G401.6 (cell line): Measurements from ENCODE around the gene SMYD2.

Experiments
- FAIRE-seq: peaks from 2 replicates; lab custom pipeline; 2012; peaks lifted over from hg19 to GRCh38; lab: Jason Lieb, UNC

SMYD2 gene

DNA sequence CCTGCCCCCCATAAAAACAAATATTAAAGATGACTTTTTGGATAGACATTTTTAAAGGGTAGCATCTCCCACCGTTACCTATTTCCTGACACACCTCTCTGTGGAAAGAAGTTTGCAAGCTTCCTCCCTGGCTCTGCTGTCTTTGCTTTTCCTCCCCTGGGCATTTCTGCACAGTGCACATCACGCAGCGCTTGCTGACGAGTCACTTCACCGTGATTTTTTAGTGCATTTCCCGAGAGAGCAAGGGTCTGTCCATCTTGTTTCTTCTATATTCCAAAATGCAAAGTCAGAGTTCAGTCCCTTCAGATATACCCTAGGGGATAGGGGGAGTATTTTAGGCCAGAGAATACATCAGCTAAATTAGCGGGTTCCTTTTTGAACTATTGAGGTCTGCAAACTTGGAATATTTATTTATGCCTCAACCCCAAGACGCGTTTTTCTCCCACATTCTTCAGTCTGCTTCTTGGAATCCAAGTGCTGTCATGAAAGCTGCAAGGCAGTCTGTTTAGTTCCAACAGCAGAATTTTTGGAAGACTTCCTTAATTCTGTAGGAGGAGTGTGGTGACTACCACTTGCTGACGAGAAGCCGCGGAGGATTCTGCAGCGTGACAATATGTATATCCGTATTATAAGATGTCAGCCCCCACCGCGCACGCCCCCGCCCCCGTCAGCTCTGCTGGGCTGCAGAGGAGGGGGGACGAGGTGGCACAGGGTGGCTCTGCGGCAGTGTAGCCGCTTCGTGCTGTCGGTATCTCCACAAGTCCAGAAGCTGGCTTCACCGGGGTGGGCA is 22.4 kb downstream of the SMYD2 start:
- FAIRE-seq, result no peak

DNA sequence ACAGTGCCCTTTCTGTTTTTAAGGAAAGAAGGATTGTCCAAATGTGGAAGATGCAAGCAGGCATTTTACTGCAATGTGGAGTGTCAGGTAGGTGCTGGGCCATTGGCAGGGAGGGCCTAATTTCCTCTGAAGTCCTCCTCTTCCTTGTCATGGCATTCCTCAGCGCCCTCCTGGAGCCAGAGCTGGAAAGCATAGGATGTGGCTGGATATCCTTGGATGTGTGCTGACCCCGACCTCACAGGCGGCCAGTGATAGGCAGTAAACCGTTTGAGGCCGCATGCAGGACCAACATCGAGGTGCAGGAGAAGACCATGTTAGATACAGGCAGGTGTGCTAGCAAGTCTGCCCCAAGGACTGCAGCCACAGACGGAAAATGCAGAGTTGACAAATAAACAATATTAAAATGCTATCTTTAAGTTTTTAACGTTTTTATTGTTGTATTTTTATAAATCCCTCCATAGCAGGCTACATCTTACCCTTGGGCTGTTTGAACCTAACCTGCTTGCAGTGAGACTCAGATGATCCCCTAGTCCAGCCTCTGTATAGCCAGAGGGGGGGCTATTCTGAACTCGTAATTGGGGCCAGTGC is 24.3 kb downstream of the SMYD2 start:
- no peak for FAIRE-seq

DNA sequence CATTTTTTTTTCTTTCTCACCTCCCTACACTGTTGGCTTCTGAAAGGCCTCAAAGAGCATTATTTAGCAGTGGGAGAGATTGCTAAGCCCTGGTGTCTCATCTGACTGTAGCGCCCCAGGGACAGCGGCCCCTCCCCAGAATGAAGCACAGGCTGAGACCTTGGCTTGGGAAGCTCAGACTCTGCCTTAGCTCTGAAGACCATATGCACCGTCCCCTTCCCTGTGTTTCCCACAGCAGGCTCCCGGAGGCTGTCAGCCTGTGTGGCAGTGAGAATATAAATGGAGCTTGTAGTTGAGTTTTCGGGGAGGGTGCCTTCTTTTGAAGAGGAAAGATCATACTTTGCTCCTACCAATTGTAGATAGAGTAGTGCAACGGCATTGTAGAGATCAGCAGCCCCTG is 25.3 kb downstream of the SMYD2 start:
- no peak for FAIRE-seq

DNA sequence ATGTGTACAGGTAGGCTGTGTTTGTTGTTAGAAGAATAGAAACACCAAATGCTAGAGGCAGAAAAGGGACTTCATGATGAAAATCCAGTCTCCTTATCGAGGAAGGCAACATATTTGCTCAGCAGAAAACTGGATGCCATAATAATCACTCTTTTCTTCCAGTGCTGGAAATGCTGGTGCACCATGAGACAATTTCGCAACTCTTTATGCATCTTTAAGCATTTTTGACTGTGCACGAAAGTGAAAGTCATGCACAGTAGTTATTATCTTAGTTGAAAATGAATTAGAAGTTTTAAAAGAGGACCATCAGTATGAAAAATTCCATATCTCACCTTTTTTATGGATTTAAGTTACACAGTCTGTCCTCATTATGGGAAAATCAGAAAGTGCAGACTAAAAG is 29.1 kb downstream of the SMYD2 start:
- no peak for FAIRE-seq

DNA sequence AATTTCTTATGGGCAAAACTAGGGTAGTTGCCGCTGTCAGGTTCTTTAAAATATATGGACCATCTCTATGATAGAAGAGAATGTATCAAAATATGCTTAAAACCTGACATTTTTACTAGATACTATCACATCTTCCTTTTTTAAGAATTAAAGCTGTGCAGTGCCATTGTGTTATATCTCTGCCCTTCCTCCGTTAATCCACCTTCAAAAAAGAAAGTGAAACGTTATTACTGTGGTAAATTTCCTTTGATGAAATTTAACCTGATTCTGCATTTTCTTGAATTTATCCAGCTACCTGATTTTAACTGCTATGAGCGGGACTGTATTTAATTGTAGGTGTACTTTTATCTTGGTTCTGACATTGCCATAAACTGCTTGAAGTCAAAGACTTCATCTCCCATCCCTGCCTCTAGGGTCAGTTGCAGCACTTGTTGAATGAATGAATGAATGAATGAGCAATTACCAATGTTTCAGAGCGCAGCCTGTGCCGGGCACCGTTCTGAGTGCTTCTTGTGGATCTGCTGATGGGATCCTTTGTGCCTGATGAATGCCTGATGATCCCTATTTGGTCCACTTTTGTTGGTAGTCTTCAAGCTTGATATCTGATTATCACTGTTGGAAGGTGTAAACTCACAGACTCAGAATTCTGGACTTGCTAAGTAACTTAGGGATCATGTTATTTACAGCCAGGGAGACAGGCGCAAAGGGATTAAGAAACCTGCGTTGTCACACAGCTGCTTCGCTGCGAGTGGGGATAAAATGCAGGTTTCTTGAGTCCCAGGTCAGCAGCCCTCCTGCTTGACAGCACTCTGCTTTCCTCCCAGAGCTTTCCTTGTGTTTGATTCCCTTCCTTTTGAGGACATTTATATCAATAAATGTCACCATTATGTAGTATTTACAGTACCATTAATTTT is 30.1 kb downstream of the SMYD2 start:
- no peak for FAIRE-seq

DNA sequence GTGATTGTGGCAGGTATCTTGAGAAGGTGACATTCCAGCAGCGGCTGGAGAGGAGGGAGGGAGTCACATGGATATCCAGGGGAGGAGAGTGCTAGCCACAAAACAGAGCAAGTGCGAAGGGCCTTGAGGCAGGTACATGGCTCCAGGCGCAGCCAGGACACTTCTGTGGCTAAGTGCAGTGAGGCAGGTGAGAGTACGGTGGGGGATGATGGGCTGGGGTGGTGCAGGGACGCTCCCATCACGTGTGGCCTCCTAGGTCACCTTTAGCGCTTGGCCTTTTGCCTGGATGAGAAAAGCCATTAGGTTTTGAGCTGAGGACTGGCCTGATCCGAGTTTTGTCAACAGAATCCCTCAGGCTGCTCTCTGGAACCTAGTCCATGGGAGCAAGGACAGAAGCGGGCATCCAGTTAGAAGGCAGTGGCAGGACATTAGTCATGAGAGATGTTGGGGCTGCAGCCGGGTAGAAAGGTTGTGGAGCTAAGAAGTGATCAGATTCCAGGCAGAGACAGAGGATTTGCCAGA is 31.6 kb downstream of the SMYD2 start:
- FAIRE-seq, result no peak

DNA sequence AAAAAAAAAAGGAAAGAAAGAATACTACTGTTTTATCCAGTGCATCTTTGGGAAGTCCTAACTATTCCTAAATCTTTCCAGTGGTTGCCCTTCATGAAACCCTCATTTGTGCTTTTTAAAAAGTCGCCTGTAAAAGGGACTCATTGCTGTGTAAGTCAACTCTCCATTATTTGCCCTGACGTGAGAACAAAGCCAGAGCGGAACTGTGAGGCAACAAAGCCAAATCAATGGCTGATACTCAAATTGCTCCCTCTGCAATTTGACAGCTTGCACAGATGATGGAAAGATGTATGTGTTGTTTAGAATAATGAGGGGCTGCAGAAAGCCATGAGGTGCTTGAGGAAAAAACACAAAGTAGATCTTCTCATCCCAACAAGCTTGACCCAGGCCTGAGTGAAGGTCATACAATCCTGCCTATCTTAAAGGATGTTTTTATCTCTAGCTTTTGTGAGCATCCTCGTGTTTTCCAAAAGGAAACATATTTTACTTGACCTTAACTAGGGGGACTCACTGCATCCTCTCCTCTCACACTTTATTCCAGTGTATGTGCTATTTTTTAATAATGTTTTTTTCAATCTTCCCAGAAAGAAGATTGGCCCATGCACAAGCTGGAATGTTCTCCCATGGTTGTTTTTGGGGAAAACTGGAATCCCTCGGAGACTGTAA is 33.4 kb downstream of the SMYD2 start:
- FAIRE-seq, result no peak

DNA sequence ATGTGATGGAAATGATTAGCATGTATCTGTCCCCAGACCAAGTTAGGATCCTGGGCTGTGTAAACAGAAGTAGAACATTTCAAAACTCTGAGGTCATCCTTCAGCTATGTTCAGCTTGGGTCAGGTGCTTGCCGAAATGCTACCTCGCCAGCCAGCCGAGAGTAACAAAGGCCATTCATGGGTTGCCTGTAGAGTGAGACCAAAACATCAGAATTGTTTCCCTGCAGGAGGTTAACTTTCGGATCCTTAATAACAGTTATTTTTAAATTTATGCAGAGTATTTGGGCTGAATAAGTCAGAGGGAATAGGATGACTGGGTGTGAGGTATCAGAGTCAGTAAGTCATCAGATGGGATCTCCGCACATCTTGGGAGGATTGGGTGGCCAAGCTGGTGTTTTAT is 35.6 kb downstream of the SMYD2 start:
- no peak for FAIRE-seq

DNA sequence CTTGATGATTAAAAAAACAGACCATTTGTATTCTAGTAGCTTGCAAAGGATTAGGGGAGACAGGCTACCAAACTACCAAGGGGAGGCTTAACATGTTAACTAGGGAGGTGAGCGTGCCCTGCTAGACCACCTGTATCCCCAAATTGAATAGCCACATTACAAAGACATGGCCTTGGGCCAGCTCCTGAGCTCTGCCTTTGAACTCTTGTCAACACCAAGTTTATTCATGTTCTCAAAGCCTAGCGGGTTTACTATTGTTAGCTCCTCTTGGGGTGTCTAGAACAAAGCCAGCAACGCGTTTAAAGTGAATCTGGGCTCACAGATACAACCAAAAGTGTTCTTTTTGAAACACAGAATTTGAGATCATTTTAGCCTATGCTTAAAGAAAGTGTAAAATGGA is 36.3 kb downstream of the SMYD2 start:
- no peak for FAIRE-seq

DNA sequence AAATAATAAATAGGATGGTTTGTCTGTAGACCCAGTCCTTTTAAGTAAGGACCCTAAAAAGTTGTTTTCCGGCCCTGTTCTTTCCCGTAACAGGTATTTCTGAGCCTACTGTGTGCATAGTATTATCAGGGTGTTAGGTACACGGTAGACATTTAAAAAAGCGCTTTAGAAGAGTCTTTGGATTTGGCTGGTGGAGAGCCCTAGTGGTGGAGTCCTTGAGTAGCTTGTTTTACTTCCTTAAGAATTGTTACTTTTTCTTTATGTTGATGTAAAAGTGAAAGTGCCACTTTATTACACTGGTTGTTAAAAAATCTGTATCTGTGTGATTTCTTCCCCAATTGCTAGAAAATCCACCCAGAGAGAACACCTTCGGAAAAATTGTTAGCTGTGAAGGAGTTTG is 36.8 kb downstream of the SMYD2 start:
- FAIRE-seq, result no peak

DNA sequence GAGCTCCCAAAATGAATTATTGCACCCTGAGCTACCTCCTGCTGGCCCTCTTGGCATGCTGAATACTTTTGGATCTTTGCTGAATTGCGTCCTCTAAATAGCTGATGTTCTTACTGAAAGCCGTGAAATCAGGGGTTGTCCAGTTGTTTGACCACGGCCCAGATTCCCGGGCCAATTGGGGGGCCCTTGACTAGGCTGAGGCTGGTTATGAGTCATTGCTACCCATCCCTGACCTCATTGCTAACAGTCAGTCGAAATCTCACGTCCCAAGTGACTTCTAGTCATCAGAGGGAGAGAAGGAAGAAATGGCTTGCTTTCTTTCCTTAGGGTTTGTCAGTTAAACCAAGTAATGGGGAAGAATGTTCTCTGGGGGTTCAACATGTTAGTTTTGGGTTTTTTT is 37.4 kb downstream of the SMYD2 start:
- FAIRE-seq, result no peak

DNA sequence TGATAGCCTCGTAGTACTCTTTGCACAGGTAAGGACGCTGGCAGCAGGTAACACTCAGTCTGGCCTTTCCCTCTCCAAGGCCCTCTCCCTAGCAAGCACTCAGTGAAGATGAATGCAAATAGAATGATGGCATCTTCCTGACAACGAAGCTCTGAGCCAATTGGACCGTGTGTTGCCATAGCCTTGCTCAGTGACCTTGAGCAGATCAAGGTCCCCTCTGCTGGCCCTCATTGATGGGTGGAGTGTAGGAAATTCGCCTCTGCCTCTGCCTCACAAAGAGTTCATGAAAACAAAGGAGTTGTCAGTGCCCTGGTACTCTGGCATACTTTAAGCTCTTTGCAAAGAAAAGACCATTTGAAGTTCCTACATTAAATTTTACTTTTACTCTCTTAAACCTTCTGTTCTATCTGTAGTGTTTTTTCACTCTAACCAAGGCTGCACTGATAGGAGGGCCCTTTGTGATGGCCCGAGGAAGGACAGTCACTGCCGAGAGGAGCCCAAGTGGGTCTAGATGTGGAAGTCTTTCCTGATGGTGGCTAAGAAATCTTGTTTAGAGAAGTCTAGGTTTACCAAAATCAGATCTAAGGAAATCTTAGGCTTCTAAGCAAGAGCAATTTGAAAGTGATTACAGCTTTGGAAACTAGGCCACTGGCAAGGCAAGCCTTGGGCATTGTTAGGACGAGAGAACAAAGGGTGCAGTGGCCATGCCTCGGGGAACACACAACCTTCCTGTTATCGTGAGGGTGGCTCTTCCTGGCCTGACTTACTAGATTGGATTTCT is 38.2 kb downstream of the SMYD2 start:
- FAIRE-seq, result no peak

DNA sequence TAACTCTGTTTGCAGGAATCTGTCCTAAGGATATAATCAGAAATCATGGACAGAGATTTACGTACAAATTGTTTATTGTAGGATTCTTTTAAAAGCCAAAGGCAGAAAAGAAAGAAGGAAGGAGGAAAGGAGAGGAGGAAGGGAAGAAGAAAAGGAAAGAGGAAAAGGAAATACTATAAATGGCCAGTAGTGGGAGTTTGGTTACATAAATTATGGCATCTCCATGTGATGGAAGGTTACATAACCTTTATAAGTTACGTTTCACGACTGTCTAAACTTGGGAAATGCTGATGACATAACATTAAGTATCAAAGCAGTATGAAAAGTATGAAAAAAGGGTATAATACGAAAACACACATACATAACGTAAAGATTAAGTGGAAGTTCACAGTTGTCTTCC is 39.0 kb downstream of the SMYD2 start:
- no peak for FAIRE-seq

DNA sequence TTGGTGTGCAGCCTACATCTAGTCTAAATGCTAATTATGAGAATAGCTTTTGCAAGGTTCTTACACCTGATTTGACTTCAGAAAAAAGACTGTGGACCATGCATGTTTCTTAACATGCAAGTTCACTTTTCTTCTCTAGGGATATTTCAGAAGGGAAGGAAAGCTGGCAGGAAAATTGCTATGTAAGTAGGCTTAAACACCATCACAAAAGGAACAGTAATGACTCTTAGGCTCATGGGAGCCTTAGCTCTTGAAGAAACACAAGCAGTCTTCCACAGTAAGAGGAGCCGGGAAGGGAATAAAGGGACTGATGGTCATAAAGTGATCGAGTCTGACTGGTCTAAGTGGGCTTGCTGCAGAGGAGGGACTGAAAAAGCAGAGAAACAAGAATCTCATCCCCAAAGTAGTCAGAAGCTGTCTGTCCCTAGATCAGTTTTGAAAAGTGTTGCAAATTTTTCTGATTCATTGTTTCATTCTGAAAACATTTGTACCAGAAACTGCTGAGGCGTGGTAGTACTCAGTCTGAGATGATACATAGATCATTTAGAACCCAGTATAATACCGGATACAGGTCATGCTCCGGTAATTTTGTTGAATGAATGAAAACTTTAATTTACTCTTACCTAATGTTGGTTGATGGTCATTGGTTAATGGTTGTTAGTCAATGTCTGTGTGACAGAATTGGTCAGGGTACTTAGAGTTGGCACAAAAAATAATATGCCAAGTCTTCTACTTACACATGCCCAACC is 40.9 kb downstream of the SMYD2 start:
- no peak for FAIRE-seq

DNA sequence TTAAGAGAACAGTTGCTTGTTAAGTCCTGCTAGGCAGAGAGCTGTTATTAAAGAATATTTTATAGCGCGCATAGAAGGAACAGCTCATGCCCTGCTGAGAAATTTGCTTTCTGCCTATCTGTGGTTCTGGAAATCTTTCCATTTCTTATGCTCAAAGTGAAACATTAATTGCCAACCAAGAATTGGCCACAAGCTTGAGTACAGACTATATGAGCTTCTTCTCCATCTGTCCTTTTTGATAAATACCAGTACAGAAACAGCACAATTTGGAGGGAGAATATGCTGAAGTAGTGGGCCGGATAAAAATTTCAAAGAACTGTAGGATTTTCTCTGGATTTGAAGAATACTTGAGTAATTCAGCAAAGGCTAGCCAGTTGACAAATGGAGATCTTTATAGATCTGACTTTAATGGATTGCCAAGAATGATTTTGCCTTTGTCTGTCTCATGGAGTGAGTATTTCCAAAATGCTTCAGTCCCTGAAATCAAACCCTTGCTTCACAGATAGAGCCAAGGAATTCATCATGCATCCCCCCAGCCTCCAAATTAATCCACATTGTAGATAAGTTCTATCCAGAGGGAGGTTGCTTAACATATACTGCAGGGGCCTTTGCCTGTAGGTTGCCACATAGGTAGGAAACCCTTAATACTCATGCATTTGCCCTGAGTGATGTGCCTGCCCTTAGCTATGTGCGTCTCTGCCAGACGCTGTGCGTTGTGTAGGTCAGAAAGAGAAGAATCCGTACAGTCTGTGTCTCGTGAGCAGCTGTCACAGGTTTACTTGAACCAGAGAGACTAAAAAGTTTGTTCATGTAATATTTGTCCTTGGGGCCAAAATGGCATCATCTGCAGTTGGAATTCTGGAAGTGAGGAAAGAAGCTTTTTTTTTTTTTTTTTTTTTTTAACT is 44.2 kb downstream of the SMYD2 start:
- no peak for FAIRE-seq

DNA sequence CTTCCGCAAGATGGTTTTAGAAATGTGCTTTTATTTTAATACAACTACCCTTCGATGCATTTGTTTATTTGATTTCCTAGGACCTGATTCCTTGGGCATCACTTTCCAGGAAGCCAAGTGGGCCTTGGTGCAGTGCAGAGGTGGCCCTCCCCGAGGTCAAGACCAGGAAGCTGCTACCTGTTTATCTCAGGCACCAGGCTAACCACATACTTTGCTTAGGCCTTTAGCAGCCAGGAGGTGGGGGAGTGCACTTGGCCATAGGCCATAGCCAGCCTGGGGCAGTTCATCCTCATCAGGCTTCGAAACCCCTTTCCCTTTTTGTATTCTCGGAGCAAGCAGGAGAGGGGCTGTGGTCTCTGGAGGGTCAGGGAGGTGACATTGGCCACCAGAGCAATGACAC is 45.4 kb downstream of the SMYD2 start:
- no peak for FAIRE-seq

DNA sequence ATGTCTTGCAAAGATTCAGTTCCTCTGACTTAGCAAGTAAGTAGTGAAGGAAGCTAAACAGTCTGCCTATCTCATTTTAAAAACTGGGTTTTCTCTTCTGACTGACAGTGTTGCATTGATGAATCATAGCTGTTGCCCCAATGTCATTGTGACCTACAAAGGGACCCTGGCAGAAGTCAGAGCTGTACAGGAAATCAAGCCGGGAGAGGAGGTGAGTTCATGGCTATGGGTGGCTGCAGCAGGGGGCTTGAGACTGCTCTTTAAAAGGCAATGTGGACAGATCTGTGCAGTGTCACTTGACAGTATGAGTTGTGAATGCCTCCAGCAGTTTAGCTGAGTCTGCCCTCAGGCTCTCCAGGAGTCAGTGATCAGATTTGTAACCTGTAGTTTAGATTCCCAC is 46.6 kb downstream of the SMYD2 start:
- FAIRE-seq, result no peak

DNA sequence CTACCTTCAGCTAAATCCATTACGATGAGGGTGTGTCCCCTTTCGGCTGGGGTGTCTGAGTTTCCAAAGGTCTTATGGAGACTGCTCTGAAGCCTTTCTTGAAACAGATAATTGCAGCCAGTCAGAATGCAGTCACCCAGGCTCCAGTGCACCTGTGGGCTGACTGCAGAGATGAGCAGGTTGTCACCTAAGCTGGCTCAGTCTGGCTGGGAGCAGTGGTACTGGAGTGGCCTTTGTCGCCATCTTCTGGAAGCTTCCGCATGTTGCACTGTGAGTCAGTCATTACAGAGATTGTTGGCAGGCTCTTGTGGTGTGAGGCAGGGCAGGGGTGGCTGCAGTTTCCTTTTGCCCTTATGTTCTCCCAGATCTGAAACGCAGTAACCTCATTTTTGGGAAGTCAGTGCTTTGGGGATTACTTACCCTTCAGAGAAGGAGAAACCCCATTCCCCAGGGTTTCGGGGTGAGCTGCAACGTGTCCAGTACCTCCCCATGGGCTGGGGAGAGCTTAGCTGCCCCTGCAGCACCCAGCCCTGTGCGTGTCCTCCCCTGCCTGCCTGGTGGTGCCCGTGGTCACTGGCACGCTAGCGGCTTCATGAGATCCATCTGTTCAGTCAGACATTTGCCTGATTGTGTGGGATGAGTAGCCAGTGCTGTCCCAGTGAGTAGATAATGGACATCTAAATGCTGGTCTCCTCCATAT is 48.0 kb downstream of the SMYD2 start:
- no peak for FAIRE-seq
